ENCODE measurements around the gene ANGEL2. TPM values are rescaled to one million over a fixed set of nuclear protein-coding genes. Genes with fewer than 3 reads are reported as not detected.

The ANGEL2 gene
- total RNA-seq, 1 experiment from 2014 or later: 34.8 TPM

- TF ChIP-seq CTCF (IDR thresholded peaks at IDR 0.05) (peak; percentile 30; the same call in 1 of the 2 replicates), SIN3A (IDR thresholded peaks at IDR 0.05; ENCODE audit: borderline replicate concordance, insufficient read depth, low read depth, low read length) (no peak)
- no peaks in the 10 kb centered on the region for H3K4me1 ChIP-seq (ENCODE audit: control insufficient read depth, insufficient read depth, low read length)
- H3K36me3 ChIP-seq (ENCODE audit: control insufficient read depth, insufficient read depth, low read length): no peaks in the 10 kb centered on the region
- no peaks in the 10 kb centered on the region for H3K27me3 ChIP-seq (ENCODE audit: control insufficient read depth, insufficient read depth, low read length)
- H3K9me3 ChIP-seq (ENCODE audit: control insufficient read depth, insufficient read depth, low read depth, low read length): no peaks in the 10 kb centered on the region
- ChIA-PET POLR2A (interaction anchor here (0.6 kb wide), 1 partner anchor 158 kb away, joined by 5 read pairs; no protein-coding TSS in a partner anchor), CTCF (no interaction called here)
- in situ Hi-C loops (cut with HindIII; ENCODE audit: low pct_unique_long_range_greater_than_20kb, low sequenced_read_pairs) (no loop called here), intact Hi-C loops (cut with micrococcal nuclease; ENCODE audit: unreplicated experiment) (no loop called here)
- ATAC-seq: no peak; the same call in 1 of the 2 replicates
- H3K4me3 ChIP-seq (ENCODE audit: low read depth in 2 of 2, low read length in 2 of 2): no peak overlapping the region
- no peak overlapping the region for H3K27ac ChIP-seq (ENCODE audit: low read length)
- no peak for DNase-seq (ENCODE audit: low read depth, low spot score)
- BruUV-seq (replicated peaks): no TSS peak
Observed at GRCh38 chr1:213061263-213061662, 45.6 kb upstream of the ANGEL2 start.

- CTCF ChIA-PET: no interaction called here
- Histone ChIP-seq H3K27ac (ENCODE audit: low read length) (no peak overlapping the region), H3K4me1 (ENCODE audit: control insufficient read depth, insufficient read depth, low read length) (no peaks in the 10 kb centered on the region), H3K9me3 (ENCODE audit: control insufficient read depth, insufficient read depth, low read depth, low read length) (no peaks in the 10 kb centered on the region), H3K36me3 (ENCODE audit: control insufficient read depth, insufficient read depth, low read length) (no peaks in the 10 kb centered on the region), H3K4me3 (ENCODE audit: low read depth in 2 of 2, low read length in 2 of 2) (no peak overlapping the region), H3K27me3 (ENCODE audit: control insufficient read depth, insufficient read depth, low read length) (no peaks in the 10 kb centered on the region)
- no peak for TF ChIP-seq POLR2AphosphoS5 (IDR thresholded peaks at IDR 0.05; ENCODE audit: low read depth, low read length)
- no peak for TF ChIP-seq SIN3A (IDR thresholded peaks at IDR 0.05; ENCODE audit: borderline replicate concordance, insufficient read depth, low read depth, low read length)
- BruUV-seq (replicated peaks): no TSS peak
- ATAC-seq: no peak
- intact Hi-C loops (cut with micrococcal nuclease; ENCODE audit: unreplicated experiment) (no loop called here), in situ Hi-C loops (cut with HindIII; ENCODE audit: low pct_unique_long_range_greater_than_20kb, low sequenced_read_pairs) (no loop called here)
- DNase-seq (ENCODE audit: low read depth, low spot score): no peak
- POLR2A ChIA-PET: interaction anchor here (0.6 kb wide), 1 partner anchor 158 kb away, joined by 5 read pairs; no protein-coding TSS in a partner anchor
Observed at GRCh38 chr1:213060836-213061235, 45.2 kb upstream of the ANGEL2 start.

GRCh38 chr1:213057264-213058059, 41.8 kb upstream of the ANGEL2 start:
- POLR2A ChIA-PET: no interaction called here
- TF ChIP-seq CTCF (IDR thresholded peaks at IDR 0.05): no peak
- no peak for TF ChIP-seq TCF7L2 (IDR thresholded peaks at IDR 0.05; ENCODE audit: low read depth, low read length)
- no peak for TF ChIP-seq POLR2AphosphoS5 (IDR thresholded peaks at IDR 0.05; ENCODE audit: low read depth, low read length)
- no peak for TF ChIP-seq REST (IDR thresholded peaks at IDR 0.05; ENCODE audit: insufficient read depth in 1 of 2, low read depth in 2 of 2, low read length in 1 of 2)
- no peak for TF ChIP-seq SIN3A (IDR thresholded peaks at IDR 0.05; ENCODE audit: borderline replicate concordance, insufficient read depth, low read depth, low read length)
- BruUV-seq (replicated peaks): no TSS peak
- Histone ChIP-seq H3K4me3 (ENCODE audit: low read depth in 2 of 2, low read length in 2 of 2) (no peak overlapping the region), H3K36me3 (ENCODE audit: control insufficient read depth, insufficient read depth, low read length) (no peaks in the 10 kb centered on the region), H3K27me3 (ENCODE audit: control insufficient read depth, insufficient read depth, low read length) (no peaks in the 10 kb centered on the region), H3K9me3 (ENCODE audit: control insufficient read depth, insufficient read depth, low read depth, low read length) (no peaks in the 10 kb centered on the region), H3K27ac (ENCODE audit: low read length) (no peak overlapping the region), H3K4me1 (ENCODE audit: control insufficient read depth, insufficient read depth, low read length) (0 out of 2 replicates have a peak, but pooled peaks cover 2% of the 10 kb centered on the region)
- CTCF ChIA-PET: no interaction called here
- intact Hi-C loops (cut with micrococcal nuclease; ENCODE audit: unreplicated experiment): no loop called here
- in situ Hi-C loops (cut with HindIII; ENCODE audit: low pct_unique_long_range_greater_than_20kb, low sequenced_read_pairs): no loop called here
- ATAC-seq: no peak
- no peak for DNase-seq (ENCODE audit: low read depth, low spot score)

Data from Panc1 (cell line).